NCI-H82 treated with DMSO at 0.1 percent for 48 hours (cell line): ENCODE measurements around the gene SCART1.
"Not testable (repeated sequence)": the region's sequence is repeated elsewhere in the genome, so short reads cannot be mapped to it uniquely, and the experiment has no call there.

Experiments used
- DNase-seq: peaks from one replicate; lab custom pipeline; 2025; ENCODE audit not compliant: unreplicated experiment; lab: John Stamatoyannopoulos, UW

The SCART1 gene

GRCh38 chr10:133511907-133512528 is 58.3 kb downstream of the SCART1 start:
- no peak for DNase-seq

- DNase-seq, result no peak
Observed at GRCh38 chr10:133515471-133515870, 61.7 kb downstream of the SCART1 start.

GRCh38 chr10:133516057-133516456 is 62.3 kb downstream of the SCART1 start:
- no peak for DNase-seq

GRCh38 chr10:133518517-133518916 is 64.8 kb downstream of the SCART1 start:
- DNase-seq, result not testable (repeated sequence)
